WTC11 (cell line): ENCODE measurements around the gene ST8SIA1. TPM values are rescaled to one million over a fixed set of nuclear protein-coding genes. Genes with fewer than 3 reads are reported as not detected.

ENCODE experiments used
- ATAC-seq: fragments of 200-7000 bp; cut with Tn5 transposase; 2 replicates; pipeline ENCODE4 v1.10.0; 2021; ENCODE audit warnings: mild to moderate bottlenecking, moderate library complexity
- CTCF ChIA-PET: fragments of 300-600 bp; sonication (Branson Sonifier 250); formaldehyde crosslinking; loops from one replicate; lab custom pipeline; 2021; ENCODE audit warnings: antibody characterized with exemption; lab: Charles Lee
- POLR2A ChIA-PET: fragments of 350-600 bp; sonication (Branson Sonifier 250); formaldehyde crosslinking; loops from one replicate; lab custom pipeline; 2021; ENCODE audit warnings: antibody characterized with exemption; lab: Charles Lee
- DNase-seq: peaks from one replicate; pipeline ENCODE4 v3.0.0; 2021; ENCODE audit warnings: low spot score
- H3K27ac Mint-ChIP-seq: 2 replicates; pipeline ENCODE4 v1.8.0; 2021; ENCODE audit warnings: mixed read lengths
- H3K27me3 Mint-ChIP-seq: 2 replicates; pipeline ENCODE4 v1.8.0; 2021; ENCODE audit warnings: low read depth, mild to moderate bottlenecking, moderate library complexity, mixed read lengths
- H3K36me3 Mint-ChIP-seq: 2 replicates; pipeline ENCODE4 v1.8.0; 2021; ENCODE audit warnings: mixed read lengths
- H3K4me1 Mint-ChIP-seq: 2 replicates; pipeline ENCODE4 v1.8.0; 2022; ENCODE audit warnings: mixed read lengths
- H3K4me3 Mint-ChIP-seq: 2 replicates; pipeline ENCODE4 v1.8.0; 2021; ENCODE audit warnings: mild to moderate bottlenecking, moderate library complexity, mixed read lengths
- H3K9me3 Mint-ChIP-seq: 2 replicates; pipeline ENCODE4 v1.8.0; 2021; ENCODE audit warnings: mixed read lengths
- ATF2 ChIP-seq: sonication (generic); formaldehyde crosslinking; IDR thresholded peaks from 2 replicates; pipeline ENCODE4 v1.8.1; 2022; ENCODE audit warnings: low read depth, missing genetic modification reagents, borderline replicate concordance
- CTCF ChIP-seq: fragments of 200-600 bp; IDR thresholded peaks from 2 replicates; pipeline ENCODE4 v1.8.0; 2022; ENCODE audit warnings: antibody characterized with exemption
- ELF4 ChIP-seq: sonication (generic); formaldehyde crosslinking; IDR thresholded peaks from 2 replicates; pipeline ENCODE4 v1.8.1; 2022; ENCODE audit warnings: low read depth, mild to moderate bottlenecking, moderate library complexity, missing genetic modification reagents
- ESRRA ChIP-seq: sonication (generic); formaldehyde crosslinking; IDR thresholded peaks from 2 replicates; pipeline ENCODE4 v1.8.1; 2022; ENCODE audit warnings: mild to moderate bottlenecking, missing genetic modification reagents, borderline replicate concordance
- KAT7 ChIP-seq: sonication (generic); formaldehyde crosslinking; IDR thresholded peaks from 2 replicates; pipeline ENCODE4 v1.8.1; 2023; ENCODE audit warnings: missing genetic modification reagents, mild to moderate bottlenecking, borderline replicate concordance
- OVOL2 ChIP-seq: fragments of 250-450 bp; sonication (Bioruptor Pico); IDR thresholded peaks from 2 replicates; pipeline ENCODE4 v1.9.0; 2021; ENCODE audit warnings: mild to moderate bottlenecking, borderline replicate concordance
- PRDM15 ChIP-seq: sonication (generic); formaldehyde crosslinking; IDR thresholded peaks from 2 replicates; pipeline ENCODE4 v1.8.0; 2022; ENCODE audit warnings: missing genetic modification reagents
- RELA ChIP-seq: sonication (generic); formaldehyde crosslinking; IDR thresholded peaks from 2 replicates; pipeline ENCODE4 v1.8.1; 2022; ENCODE audit warnings: missing genetic modification reagents, mild to moderate bottlenecking, borderline replicate concordance
- RORB ChIP-seq: fragments of 250-450 bp; sonication (Bioruptor Pico); IDR thresholded peaks from 2 replicates; pipeline ENCODE4 v1.9.0; 2021; ENCODE audit warnings: mild to moderate bottlenecking
- SMAD4 ChIP-seq: sonication (generic); formaldehyde crosslinking; IDR thresholded peaks from 2 replicates; pipeline ENCODE4 v1.8.0; 2022; ENCODE audit warnings: mild to moderate bottlenecking, missing genetic modification reagents
- SOX15 ChIP-seq: fragments of 250-450 bp; sonication (Bioruptor Pico); IDR thresholded peaks from 2 replicates; pipeline ENCODE4 v1.9.0; 2021; ENCODE audit warnings: mild to moderate bottlenecking
- TEAD4 ChIP-seq: sonication (generic); formaldehyde crosslinking; IDR thresholded peaks from 2 replicates; pipeline ENCODE4 v1.8.0; 2022; ENCODE audit warnings: mild to moderate bottlenecking, missing genetic modification reagents
- ZBTB43 ChIP-seq: sonication (generic); formaldehyde crosslinking; IDR thresholded peaks from 2 replicates; pipeline ENCODE4 v1.8.1; 2023; ENCODE audit warnings: mild to moderate bottlenecking, missing genetic modification reagents
- ZMAT4 ChIP-seq: fragments of 250-450 bp; sonication (Bioruptor Pico); IDR thresholded peaks from 2 replicates; pipeline ENCODE4 v1.9.0; 2021; ENCODE audit warnings: mild to moderate bottlenecking
- ZNF219 ChIP-seq: sonication (generic); formaldehyde crosslinking; IDR thresholded peaks from 2 replicates; pipeline ENCODE4 v1.8.0; 2023; ENCODE audit warnings: missing genetic modification reagents, mild to moderate bottlenecking, borderline replicate concordance
- ZNF232 ChIP-seq: sonication (generic); formaldehyde crosslinking; IDR thresholded peaks from 2 replicates; pipeline ENCODE4 v1.8.0; 2022; ENCODE audit warnings: mild to moderate bottlenecking, missing genetic modification reagents
- ZNF396 ChIP-seq: fragments of 250-450 bp; sonication (Bioruptor Pico); IDR thresholded peaks from 2 replicates; pipeline ENCODE4 v1.8.0; 2021; ENCODE audit warnings: mild to moderate bottlenecking, moderate library complexity, borderline replicate concordance
- ZNF416 ChIP-seq: fragments of 250-450 bp; sonication (Bioruptor Pico); IDR thresholded peaks from 2 replicates; pipeline ENCODE4 v1.9.0; 2021; ENCODE audit warnings: mild to moderate bottlenecking, inconsistent platforms
- ZNF425 ChIP-seq: fragments of 250-450 bp; sonication (Bioruptor Pico); conservative IDR thresholded peaks from 2 replicates; pipeline ENCODE4 v1.9.0; 2021; ENCODE audit warnings: mild to moderate bottlenecking
- ZSCAN18 ChIP-seq: fragments of 250-450 bp; sonication (Bioruptor Pico); IDR thresholded peaks from 2 replicates; pipeline ENCODE4 v2.1.2; 2022; ENCODE audit warnings: mild to moderate bottlenecking, moderate library complexity
- total RNA-seq: library from RNA; stranded (reverse); gene quantifications from 3 replicates; pipeline ENCODE4 v1.2.3, GENCODE V29; 2021

The ST8SIA1 gene
- total RNA-seq, 1 experiment from 2014 or later: 2.3 TPM

GRCh38 chr12:22257100-22257499 is 77.4 kb downstream of the ST8SIA1 start:
- Mint-ChIP-seq H3K27me3 (no peaks in the 10 kb centered on the region), H3K9me3 (no peaks in the 10 kb centered on the region), H3K4me3 (no peak overlapping the region), H3K36me3 (no peaks in the 10 kb centered on the region), H3K4me1 (peaks cover 4% of the 10 kb centered on the region), H3K27ac (no peak overlapping the region)
- DNase-seq (no peak), ATAC-seq (no peak)
- no peak for TF ChIP-seq ELF4 (CRISPR knock-in tag)
- TF ChIP-seq RORB (CRISPR knock-in tag): no peak
- TF ChIP-seq ZNF232: no peak
- TF ChIP-seq SMAD4 (CRISPR knock-in tag): no peak
- TF ChIP-seq ESRRA (CRISPR knock-in tag): no peak
- no peak for TF ChIP-seq CTCF
- TF ChIP-seq KAT7 (CRISPR knock-in tag): no peak
- TF ChIP-seq ZNF396 (CRISPR knock-in tag): no peak
- CTCF ChIA-PET: interaction anchor here (0.6 to 1.2 kb wide), 2 partner anchors 186 to 333 kb away, joined by 4 read pairs; no protein-coding TSS in a partner anchor
- POLR2A ChIA-PET: no interaction called here

GRCh38 chr12:22256605-22257004 is 77.9 kb downstream of the ST8SIA1 start:
- H3K9me3 Mint-ChIP-seq: no peaks in the 10 kb centered on the region
- no peaks in the 10 kb centered on the region; the same call in 1 of the 2 replicates for H3K4me1 Mint-ChIP-seq
- ATAC-seq: no peak
- CTCF ChIA-PET: interaction anchor here (1.2 to 1.4 kb wide), 2 partner anchors 25 to 187 kb away, joined by 4 read pairs; no protein-coding TSS in a partner anchor
- POLR2A ChIA-PET: no interaction called here
- no peak overlapping the region for H3K4me3 Mint-ChIP-seq
- no peak for TF ChIP-seq RELA
- TF ChIP-seq SOX15 (CRISPR knock-in tag): no peak
- TF ChIP-seq ZMAT4: no peak
- no peak for TF ChIP-seq ZNF219
- H3K27ac Mint-ChIP-seq: no peak overlapping the region
- H3K36me3 Mint-ChIP-seq: no peaks in the 10 kb centered on the region
- DNase-seq: no peak
- H3K27me3 Mint-ChIP-seq: no peaks in the 10 kb centered on the region

GRCh38 chr12:22256041-22256441 is 78.5 kb downstream of the ST8SIA1 start:
- no peak for ATAC-seq
- Mint-ChIP-seq H3K27me3 (no peaks in the 10 kb centered on the region), H3K36me3 (no peaks in the 10 kb centered on the region), H3K4me1 (no peaks in the 10 kb centered on the region; the same call in 1 of the 2 replicates), H3K4me3 (no peak overlapping the region), H3K27ac (no peak overlapping the region), H3K9me3 (no peaks in the 10 kb centered on the region)
- ChIA-PET POLR2A (interaction anchor here (1.3 kb wide), 1 partner anchor 12 kb away, joined by 3 read pairs; no protein-coding TSS in a partner anchor), CTCF (interaction anchor here (1.0 to 1.4 kb wide), 3 partner anchors 24 to 187 kb away, joined by 4 read pairs; no protein-coding TSS in a partner anchor)
- no peak for DNase-seq
- no peak for TF ChIP-seq ZNF416 (CRISPR knock-in tag)
- TF ChIP-seq OVOL2: no peak
- no peak for TF ChIP-seq TEAD4
- no peak for TF ChIP-seq ZNF425 (CRISPR knock-in tag)
- no peak for TF ChIP-seq ZSCAN18 (CRISPR knock-in tag)
- TF ChIP-seq ZNF219: no peak
- no peak for TF ChIP-seq ATF2 (CRISPR knock-in tag)
- TF ChIP-seq PRDM15 (CRISPR knock-in tag): no peak
- no peak for TF ChIP-seq ZBTB43 (CRISPR knock-in tag)
- no peak for TF ChIP-seq ZNF232
- no peak for TF ChIP-seq SOX15 (CRISPR knock-in tag)
